COLO668 (cell line): ENCODE measurements around the gene FILIP1.
"Not testable (repeated sequence)": the region's sequence is repeated elsewhere in the genome, so short reads cannot be mapped to it uniquely, and the experiment has no call there.

Source experiments
- DNase-seq: peaks from one replicate; lab custom pipeline; 2025; ENCODE audit not compliant: unreplicated experiment; lab: John Stamatoyannopoulos, UW

Gene FILIP1

DNA sequence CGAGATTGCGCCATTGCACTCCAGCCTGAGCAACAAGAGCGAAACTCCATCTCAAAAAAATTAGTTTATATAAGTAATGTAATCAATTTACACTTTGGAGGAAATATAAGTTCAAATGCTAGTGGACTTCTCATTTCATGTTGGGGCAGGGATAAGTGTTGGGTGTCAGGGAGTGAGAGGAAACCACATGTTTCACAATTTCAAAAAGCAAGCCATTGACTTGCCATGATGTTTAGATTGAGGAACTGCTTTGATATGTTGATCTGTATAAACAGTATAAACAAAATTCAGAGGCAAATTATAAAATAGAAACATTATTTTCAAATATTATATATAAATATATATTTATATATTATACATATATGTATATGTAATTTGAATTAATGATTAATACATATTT is 42.7 kb downstream of the FILIP1 start:
- no peak for DNase-seq

DNA sequence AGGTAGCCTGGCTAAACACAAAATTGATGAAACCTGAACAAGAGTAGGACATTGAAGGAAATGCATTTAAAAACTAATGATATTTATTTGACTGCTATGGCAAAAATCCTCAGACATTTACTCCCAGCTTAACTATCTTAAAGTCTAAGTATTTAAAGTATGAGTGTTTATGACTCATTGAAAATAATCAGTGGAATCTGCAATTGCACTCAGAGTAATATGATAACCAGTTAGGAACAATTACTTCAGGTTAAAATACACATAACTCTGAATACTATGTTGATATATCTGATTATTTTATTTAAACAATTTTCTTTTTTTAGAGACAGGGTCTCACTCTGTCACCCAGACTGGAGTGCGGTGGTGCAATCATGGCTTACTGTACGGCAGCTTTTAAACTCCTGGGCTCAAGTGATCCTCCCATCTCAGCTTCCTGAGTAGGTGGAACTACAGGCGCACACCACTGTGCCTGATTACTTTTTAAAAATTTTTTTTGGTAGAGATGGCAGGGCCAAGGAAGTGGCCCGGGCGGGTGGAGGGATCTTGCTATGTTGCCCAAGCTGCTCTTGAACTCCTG is 43.9 kb downstream of the FILIP1 start:
- no peak for DNase-seq

DNA sequence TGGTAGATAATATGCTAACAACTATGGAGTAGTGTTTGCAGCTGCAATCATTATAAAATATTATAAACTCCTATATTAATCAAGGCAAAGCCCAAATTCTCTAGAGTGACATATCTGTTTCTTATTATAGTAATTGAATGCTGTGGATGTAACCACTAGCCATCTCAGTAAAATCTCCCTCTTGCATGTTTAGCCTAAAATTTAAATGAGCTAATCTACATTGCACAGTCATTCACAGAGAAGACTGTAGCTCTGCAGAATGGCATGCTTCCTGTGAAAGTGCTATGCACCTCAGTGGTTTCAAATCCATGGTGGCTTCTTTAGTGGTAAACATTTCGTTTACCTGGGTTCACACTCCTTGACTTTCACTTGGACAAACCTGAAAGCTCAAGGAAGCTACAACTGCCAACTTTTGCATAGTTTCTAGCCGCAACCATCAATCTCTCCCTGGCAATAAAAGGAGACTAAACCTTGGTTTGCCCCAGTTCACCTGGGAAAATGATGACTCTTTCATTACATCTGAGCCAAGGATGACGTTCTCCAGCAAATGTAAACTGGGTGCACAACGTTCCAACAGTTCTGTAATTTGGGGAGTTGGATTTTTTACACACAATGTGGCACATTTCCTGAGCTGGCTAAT is 47.2 kb downstream of the FILIP1 start:
- DNase-seq = no peak

DNA sequence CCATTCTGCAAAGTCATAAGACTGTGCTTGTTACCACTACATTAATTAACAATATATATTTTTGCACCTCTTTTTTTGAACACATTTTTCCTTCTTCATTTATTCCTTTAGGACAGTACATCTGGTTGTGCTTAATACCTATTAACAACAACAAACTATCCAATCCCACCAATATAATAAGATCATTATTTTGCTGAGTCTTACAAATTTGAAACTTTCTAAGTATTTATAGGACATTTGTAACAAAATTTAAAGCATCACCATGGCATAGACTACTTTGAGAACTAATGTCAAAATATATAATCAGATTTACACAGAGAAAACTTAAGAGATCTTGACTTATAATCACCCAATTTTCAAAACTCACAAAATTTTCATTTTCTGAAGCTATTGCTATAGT is 47.9 kb downstream of the FILIP1 start:
- no peak for DNase-seq

DNA sequence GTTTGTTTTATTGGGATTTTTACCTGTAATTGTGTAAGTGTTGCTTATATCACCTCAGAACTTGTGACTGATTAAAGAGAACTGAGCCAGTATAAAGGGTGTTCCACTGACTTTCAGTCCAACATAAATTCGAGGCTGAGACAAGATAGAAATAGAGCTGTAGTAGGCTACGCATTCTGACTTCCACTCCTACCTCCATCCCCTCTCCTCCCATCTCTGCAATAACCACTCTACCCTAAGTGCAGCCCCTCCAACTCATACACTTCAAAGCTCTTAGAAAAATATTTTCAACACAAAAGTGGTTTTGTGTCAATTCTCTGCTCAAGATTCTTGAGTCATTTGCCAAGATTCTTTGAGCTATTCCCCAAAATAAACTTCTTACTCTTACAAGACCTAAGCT is 48.7 kb downstream of the FILIP1 start:
- no peak for DNase-seq

DNA sequence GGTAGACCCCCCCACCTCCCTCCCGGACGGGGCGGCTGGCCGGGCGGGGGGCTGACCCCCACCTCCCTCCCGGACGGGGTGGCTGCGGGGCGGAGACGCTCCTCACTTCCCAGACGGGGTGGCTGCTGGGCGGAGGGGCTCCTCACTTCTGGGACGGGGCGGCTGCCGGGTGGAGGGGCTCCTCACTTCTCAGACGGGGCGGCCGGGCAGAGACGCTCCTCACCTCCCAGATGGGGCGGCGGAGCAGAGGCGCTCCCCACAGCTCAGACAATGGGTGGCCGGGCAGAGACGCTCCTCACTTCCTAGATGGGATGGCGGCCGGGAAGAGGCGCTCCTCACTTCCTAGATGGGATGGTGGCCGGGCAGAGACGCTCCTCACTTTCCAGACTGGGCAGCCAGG is 51.7 kb downstream of the FILIP1 start:
- not testable (repeated sequence) for DNase-seq

DNA sequence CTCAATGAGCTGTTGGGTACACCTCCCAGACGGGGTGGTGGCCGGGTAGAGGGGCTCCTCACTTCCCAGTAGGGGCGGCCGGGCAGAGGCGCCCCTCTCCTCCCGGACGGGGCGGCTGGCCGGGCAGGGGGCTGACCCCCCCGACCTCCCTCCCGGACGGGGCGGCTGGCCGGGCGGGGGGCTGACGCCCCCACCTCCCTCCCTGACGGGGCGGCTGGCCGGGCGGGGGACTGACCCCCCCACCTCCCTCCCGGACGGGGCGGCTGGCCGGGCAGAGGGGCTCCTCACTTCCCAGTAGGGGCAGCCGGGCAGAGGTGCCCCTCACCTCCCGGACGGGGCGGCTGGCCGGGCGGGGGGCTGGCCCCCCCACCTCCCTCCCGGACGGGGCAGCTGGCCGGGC is 52.1 kb downstream of the FILIP1 start:
- not testable (repeated sequence) for DNase-seq

DNA sequence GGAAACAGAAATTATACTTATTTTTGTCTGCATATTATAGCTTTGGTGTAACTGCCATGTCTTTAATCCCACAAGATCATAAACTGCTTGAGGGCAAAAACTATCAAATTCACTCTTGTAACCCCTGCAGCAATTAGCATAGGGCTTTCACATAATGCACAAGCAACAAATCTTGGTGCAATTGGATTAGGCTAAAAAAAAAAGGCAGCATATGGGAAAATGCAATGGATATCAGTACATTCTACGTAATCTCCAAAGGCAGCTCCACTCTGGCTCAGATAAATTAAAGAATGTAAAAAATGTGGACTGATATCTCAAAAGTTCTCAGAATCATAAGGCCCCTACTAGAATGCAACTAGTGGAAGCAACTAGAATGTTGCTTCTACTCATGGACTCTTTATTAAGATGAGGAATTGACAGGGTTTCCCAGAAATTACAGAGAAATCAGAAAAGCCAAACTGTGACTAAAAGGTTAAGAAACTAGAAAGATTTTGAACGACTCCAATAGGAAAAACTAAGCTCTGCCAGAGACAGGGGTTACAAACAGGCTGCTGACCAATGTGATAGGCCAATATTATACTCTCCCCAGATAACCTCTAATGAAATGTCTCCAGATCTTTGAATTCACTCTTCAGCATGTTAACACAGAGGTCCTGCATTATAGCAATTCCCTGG is 55.0 kb downstream of the FILIP1 start:
- DNase-seq = no peak

DNA sequence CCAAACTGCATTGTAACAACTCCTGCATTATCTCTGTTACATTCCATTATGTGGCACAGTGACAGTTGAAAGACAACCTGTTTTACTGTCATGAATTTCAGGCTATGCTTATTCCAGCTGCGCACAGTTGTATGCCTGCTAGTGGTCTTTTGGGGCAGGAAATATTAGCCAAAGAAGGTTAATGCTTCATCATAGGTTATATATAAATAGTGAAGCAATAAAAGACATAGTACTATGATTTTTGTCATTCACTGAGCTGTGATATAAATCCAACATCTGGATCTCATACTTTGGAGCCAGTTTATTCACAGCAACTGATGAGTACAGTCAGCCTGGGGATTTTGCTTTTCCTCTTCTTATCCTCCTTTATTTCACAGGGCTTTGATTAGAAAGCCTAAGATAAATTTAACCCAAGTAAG is 55.6 kb downstream of the FILIP1 start:
- no peak for DNase-seq

DNA sequence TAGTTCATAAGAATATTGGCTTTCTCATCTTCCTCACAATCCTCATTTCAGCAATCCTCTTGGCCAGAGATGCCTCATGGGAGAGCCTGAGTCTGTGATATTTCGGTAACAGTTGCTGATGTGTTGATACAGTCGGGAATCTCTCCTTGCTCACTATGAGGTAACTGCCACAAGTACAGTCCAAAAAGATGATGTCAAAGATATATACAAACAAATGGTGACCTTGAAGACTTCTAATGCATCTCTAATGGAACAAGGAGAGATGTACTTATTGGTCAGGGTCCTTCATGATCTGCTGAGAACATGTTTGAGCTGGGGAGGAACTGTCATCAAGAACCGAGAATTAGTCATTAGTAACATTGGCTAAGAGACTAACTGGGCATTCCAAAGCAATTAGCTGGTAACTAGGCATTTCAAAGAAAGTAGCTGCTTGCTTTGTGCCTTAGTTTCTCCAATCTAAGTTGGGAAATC is 56.1 kb downstream of the FILIP1 start:
- no peak for DNase-seq

DNA sequence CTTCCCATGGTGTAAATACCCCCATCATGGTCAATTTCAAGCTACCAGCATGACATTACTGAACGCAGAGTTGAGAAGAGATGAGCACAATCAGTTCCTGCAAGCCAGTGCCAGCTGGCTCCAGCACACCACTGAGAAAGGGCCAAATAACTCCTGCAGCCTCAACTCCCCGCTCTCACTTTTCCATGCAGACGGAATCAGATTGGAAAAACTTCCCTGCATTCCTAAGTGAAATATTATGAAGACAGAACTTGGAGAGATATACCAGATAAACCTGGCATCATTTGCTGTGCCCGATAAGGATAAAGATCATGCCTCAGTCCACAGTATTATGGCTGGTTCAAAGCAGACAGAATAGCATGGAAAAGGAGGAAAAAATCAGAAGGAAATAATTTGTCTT is 56.7 kb downstream of the FILIP1 start:
- no peak for DNase-seq

DNA sequence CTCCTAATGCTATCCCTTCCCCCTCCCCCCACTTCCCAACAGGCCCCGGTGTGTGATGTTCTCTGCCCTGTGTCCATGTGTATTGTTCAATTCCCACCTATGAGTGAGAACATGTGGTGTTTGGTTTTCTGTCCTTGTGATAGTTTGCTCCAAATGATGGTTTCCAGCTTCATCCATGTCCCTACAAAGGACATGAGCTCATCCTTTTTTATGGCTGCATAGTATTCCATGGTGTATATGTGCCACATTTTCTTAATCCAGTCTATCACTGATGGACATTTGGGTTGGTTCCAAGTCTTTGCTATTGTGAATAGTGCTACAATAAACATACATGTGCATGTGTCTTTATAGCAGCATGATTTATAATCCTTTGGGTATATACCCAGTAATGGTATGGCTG is 60.8 kb downstream of the FILIP1 start:
- not testable (repeated sequence) for DNase-seq

DNA sequence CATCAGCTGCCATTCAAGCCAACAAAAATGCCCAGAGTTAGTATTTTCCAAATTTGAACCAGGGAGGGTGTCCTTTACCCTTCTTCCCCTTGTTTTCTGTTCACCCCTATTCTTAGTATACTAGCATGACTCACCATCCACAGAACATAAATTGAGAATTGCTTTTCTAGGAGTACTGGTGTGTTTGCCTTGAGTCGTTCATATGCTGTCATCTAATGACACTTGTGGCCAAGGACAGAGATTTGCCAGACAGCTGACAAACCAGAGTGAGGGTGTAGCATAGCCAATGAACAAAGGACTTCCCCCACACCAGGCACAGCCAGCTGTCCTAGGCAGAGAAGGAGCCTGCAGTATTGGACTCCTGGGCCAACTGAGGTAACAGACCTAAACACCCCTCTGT is 62.2 kb downstream of the FILIP1 start:
- DNase-seq = no peak

DNA sequence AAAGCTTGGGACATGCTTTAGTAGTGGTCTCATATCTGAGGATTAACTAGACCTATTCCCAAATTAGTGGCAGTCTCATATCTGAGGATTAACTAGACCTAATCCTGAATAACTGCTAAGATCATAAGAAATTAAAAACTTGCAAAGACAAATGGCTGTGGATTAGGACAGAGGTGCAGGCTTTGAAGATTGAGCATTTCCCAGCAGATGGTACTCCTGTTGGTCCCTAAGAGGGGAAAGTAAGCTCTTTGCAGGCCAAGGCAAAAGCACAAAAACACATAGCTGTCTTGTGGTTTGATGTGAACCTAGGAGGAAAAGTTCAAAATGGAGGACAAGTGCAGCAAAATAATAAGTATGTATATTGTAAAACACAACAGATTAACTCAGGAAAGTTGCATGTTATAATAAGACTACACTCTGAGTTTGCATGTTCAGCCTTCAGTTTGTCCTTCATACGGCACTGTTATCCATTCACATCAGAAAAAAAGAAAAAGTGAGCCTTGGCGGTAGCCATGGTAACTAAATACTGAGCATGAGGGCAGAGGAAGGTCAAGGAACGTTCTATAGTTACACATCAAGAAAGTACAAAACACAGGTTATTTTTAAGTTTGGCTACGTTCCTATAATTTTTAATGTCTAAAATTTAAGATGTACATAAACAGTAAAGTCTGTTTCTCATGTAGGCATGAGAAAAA is 62.8 kb downstream of the FILIP1 start:
- no peak for DNase-seq

DNA sequence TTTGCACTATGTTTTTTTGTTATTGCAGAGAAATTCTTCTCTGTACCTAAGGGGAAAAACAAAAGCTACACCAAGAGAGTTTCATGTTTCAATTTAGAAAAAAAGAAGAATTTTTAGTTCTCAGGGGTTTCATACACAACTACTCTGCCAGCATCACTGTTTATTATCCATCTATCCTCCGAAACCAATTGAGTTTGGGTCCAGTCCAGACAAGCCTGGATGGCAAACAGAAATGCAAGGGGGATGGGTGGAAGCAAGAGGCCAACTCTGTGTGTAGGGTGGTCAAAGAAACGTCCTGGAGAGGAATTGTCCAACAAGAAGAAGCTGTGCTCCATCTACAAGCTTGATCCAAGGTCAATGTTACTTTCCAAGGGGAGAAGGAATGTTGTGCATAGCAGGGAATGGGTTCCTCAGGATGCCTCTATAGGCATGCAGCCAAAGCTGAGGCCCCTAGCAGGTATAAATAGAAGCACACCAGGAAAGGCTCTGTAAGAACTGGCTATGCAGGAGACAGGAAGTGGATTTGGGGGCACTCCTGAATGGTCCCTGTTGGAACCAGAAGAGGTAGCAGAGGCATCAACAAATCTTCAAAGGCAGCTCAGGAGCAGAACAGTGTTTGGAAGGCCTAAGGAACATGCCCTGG is 64.4 kb downstream of the FILIP1 start:
- no peak for DNase-seq

DNA sequence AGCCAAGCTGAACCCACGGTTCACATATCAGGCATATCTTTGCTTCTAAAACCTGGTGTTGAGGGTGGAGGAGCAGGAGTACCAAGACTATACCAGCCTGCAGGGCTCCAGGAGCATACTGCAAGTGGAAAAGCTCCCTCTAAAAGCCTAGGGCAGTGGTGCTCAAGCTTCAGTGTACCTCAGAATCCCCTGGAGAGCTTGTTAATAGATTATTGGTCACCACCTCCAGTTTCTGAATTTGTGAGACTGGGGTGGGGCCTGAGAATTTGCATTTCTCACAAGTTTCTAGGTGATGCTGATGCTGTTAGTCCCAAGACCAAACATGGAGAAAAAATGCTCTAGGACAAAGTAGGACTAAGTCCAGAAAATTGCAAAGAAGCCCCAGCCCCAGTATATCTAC is 65.4 kb downstream of the FILIP1 start:
- no peak for DNase-seq

DNA sequence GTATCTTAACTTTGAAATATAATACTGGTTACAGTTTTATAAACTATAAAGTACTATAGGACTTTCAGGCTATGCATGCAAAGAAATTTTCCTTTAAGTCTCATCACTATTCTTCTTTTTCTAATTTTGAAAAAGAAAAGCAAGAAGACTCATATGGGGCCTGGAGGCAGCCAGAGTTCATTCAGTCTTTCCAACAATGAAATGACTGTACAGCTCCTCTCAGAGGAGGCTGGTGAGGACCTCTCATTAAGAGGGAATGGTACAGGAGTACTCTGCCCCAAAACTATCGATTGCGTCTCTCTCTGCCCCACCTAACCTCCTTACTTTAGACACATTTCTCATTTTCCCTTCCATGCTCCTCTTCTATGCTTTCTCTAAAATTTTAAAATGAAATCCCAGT is 66.3 kb downstream of the FILIP1 start:
- DNase-seq = no peak

DNA sequence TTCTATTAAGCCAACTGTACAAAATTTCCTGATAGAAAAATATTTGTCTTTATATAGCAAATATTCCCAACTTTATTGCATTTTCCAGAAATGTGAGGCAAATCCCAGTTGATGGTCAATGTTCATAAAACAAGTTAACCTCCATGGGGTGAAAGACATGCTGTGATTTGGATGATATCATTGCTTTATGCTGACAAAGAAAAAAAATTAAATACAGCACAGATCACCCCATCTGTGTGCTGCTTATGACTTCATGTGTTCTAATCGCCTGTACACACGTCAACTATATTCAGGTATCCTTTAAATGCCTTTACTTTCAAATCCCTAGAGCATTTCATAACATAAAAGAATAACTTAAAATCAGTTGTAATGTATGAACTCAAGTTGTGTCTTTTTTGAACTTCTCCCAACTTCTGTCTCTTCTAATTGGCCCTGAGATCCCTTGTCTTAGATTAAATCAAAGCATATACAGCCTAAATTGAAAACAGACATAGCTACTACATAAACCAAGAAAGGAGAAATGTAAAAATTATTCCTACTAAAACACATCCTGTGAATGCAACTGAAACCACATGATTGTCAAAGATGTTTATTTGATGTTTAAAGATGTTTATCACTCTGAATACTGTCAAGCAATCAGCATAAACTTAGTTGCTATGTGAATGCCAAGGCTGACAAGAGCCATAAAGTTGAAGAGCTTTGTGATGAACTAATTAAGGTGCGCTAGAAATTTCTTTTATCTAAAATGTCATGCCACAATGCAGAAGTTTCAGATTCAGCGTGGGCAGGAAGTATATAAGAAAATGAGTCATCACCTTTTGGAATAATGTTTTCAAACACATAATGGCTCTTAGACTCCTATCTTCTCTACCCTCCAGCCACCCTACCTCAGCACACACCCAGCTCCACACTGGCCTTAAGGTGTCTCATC is 68.7 kb downstream of the FILIP1 start:
- no peak for DNase-seq

DNA sequence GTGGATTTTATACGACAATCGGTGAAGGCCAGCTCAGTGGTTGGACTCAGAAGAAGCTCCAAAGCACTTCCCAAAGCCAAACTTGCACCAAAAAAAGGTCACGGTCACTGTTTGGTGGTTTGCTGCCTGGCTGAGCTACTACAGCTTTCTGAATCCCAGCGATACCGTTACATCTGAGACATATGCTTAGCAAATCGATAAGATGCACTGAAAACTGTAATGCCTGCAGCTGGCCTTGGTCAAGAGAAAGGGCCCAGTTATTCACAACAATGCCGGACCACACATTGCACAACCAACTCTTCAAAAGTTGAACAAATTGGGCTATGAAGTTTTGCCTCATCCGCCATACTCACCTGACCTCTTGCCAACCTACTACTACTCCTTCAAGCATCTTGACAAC is 70.2 kb downstream of the FILIP1 start:
- DNase-seq = no peak

DNA sequence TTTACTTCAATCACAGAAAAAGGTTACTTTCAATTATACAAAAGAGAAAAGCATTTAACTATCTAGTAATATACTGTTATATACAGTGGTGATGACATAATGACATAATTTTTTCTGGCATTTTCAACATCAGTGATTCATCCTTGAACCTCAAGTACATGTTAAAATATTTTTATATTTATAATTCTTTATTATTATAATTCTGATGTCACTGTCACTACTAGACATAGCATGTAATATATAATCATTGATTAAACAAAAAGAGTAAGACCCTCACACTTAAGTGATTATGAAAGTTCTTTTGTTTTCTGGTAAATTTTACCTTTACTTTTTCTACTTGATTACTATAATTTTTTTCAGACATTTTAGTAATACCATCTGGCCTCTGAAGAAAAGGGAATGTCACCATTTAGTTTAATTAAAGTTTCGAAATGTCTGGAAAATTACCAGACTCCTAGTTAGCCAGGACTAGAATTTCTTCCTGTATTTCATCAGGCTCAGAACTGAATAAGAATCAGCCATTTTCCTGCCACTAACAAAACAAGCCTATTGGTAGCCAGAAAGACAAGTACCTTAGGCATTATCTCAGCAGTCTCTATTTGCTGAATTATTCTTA is 71.5 kb downstream of the FILIP1 start:
- no peak for DNase-seq
